ENCODE data around the gene KYAT1. TPM values are rescaled to one million over a fixed set of nuclear protein-coding genes. Genes with fewer than 3 reads are reported as not detected.

The KYAT1 gene
- total RNA-seq, 1 donor from 2014 or later: 10.1 TPM

- H3K4me3 Mint-ChIP-seq (ENCODE audit: unreplicated experiment): no peak overlapping the region
- Histone ChIP-seq H3K36me3 (ENCODE audit: insufficient read depth, low read length) (no peaks in the 10 kb centered on the region), H3K4me2 (ENCODE audit: low read length) (no peak overlapping the region), H4K20me1 (ENCODE audit: insufficient read depth, low read length) (peaks cover under 1% of the 10 kb centered on the region), H3K27ac (ENCODE audit: low read depth, low read length) (no peak overlapping the region), H2AFZ (ENCODE audit: low read depth, low read length) (no peak overlapping the region), H3K4me1 (ENCODE audit: insufficient read depth, low read length) (peaks cover 3% of the 10 kb centered on the region), H3K9me3 (ENCODE audit: insufficient read depth, low read depth, low read length) (no peaks in the 10 kb centered on the region), H3K79me2 (ENCODE audit: insufficient read depth, low read length) (peaks cover 7% of the 10 kb centered on the region), H3K4me3 (ENCODE audit: insufficient read depth, low read depth, low read length) (no peak overlapping the region), H3K9ac (ENCODE audit: low read length) (no peak overlapping the region), H3K27me3 (ENCODE audit: insufficient read depth, low read length) (no peaks in the 10 kb centered on the region)
- H3K9me3 Mint-ChIP-seq (ENCODE audit: unreplicated experiment): no peaks in the 10 kb centered on the region
- peaks cover 3% of the 10 kb centered on the region for H3K4me1 Mint-ChIP-seq (ENCODE audit: low read depth, unreplicated experiment)
- peaks cover 16% of the 10 kb centered on the region for H3K36me3 Mint-ChIP-seq (ENCODE audit: low read depth, unreplicated experiment)
- no peaks in the 10 kb centered on the region for H3K27me3 Mint-ChIP-seq (ENCODE audit: low read depth, unreplicated experiment)
- H3K27ac Mint-ChIP-seq (ENCODE audit: unreplicated experiment): no peak overlapping the region
- no peak for FAIRE-seq
- no peak for TF ChIP-seq CTCF (IDR thresholded peaks at IDR 0.05; ENCODE audit: insufficient read depth, low read depth, low read length)
- TF ChIP-seq EZH2 (IDR thresholded peaks at IDR 0.05; ENCODE audit: insufficient read depth, low read length): no peak
- DNase-seq (ENCODE audit: low read depth): no peak
Measured at GRCh38 chr9:128833696-128834095, 48.1 kb downstream of the KYAT1 start.

GRCh38 chr9:128829477-128830251 lies 52.1 kb downstream of the KYAT1 start, which contains the start of gene SPOUT1:
Gene SPOUT1, minus strand, starts transcription at chr9:128829794. Its CDS starts 14 bp downstream, at chr9:128829780.
- Mint-ChIP-seq H3K36me3 (ENCODE audit: low read depth, unreplicated experiment) (peaks cover 10% of the 10 kb centered on the region), H3K4me3 (ENCODE audit: unreplicated experiment) (peak within 1 kb of the TSS; percentile 91), H3K4me1 (ENCODE audit: low read depth, unreplicated experiment) (peaks cover 5% of the 10 kb centered on the region), H3K27ac (ENCODE audit: unreplicated experiment) (peak within 1 kb of the TSS; percentile 75), H3K27me3 (ENCODE audit: low read depth, unreplicated experiment) (no peaks in the 10 kb centered on the region), H3K9me3 (ENCODE audit: unreplicated experiment) (no peaks in the 10 kb centered on the region)
- Histone ChIP-seq H3K79me2 (ENCODE audit: insufficient read depth, low read length) (peaks cover 17% of the 10 kb centered on the region), H3K27ac (ENCODE audit: low read depth, low read length) (peak within 1 kb of the TSS; percentile 57), H2AFZ (ENCODE audit: low read depth, low read length) (peak within 1 kb of the TSS; percentile 71), H3K27me3 (ENCODE audit: insufficient read depth, low read length) (no peaks in the 10 kb centered on the region), H3K4me1 (ENCODE audit: insufficient read depth, low read length) (peaks cover 7% of the 10 kb centered on the region), H4K20me1 (ENCODE audit: insufficient read depth, low read length) (peaks cover 9% of the 10 kb centered on the region), H3K9ac (ENCODE audit: low read length) (peak within 1 kb of the TSS; percentile 82), H3K4me3 (ENCODE audit: insufficient read depth, low read depth, low read length) (peak within 1 kb of the TSS; percentile 84), H3K4me2 (ENCODE audit: low read length) (peak within 1 kb of the TSS; percentile 90), H3K36me3 (ENCODE audit: insufficient read depth, low read length) (peaks cover 5% of the 10 kb centered on the region), H3K9me3 (ENCODE audit: insufficient read depth, low read depth, low read length) (no peaks in the 10 kb centered on the region)
- TF ChIP-seq EZH2 (IDR thresholded peaks at IDR 0.05; ENCODE audit: insufficient read depth, low read length): no peak
- TF ChIP-seq CTCF (IDR thresholded peaks at IDR 0.05; ENCODE audit: insufficient read depth, low read depth, low read length): no peak
- DNase-seq (ENCODE audit: low read depth) (peak; percentile 76), FAIRE-seq (no peak)
